Measurements from ENCODE around the gene MEIS2.

- TF ChIP-seq CTCF (IDR thresholded peaks at IDR 0.05; ENCODE audit: low read depth, low read length) (no peak), POLR2A (IDR thresholded peaks at IDR 0.05; ENCODE audit: extremely low read depth, insufficient read length) (no peak), MAX (IDR thresholded peaks at IDR 0.05; ENCODE audit: low read depth, low read length) (no peak), MYC (IDR thresholded peaks at IDR 0.05; ENCODE audit: low read depth, low read length) (no peak)
These were observed 161.6 kb downstream of the MEIS2 start for GRCh38 chr15:36938764-36939163.

Data from NB4 (cell line).